AG04450 (cell line): Measurements from ENCODE around the gene TMEM150B. TPM values are rescaled to one million over a fixed set of nuclear protein-coding genes. Genes with fewer than 3 reads are reported as not detected.
"Not testable (repeated sequence)": the region's sequence is repeated elsewhere in the genome, so short reads cannot be mapped to it uniquely, and the experiment has no call there.

ENCODE experiments used
- CTCF ChIA-PET: fragments of 300-600, 350-600 bp; formaldehyde crosslinking; extraction: SDS; loops from one replicate; lab custom pipeline; 2022; ENCODE audit warnings: antibody characterized with exemption, inconsistent platforms; lab: Charles Lee
- POLR2A ChIA-PET: fragments of 350-600 bp; formaldehyde crosslinking; extraction: SDS; loops from one replicate; lab custom pipeline; 2021; ENCODE audit warnings: antibody characterized with exemption, inconsistent platforms; lab: Yijun Ruan, JAX
- DNase-seq: peaks from one replicate; pipeline ENCODE4 v3.0.0-alpha.2; 2011; ENCODE audit warnings: low read depth, low spot score
- H3K27ac ChIP-seq: one replicate; pipeline ENCODE4 v1.5.1; 2012; ENCODE audit warnings: low read depth, low read length, control low read depth
- H3K27me3 ChIP-seq: one replicate; pipeline ENCODE4 v1.6.0; 2012; ENCODE audit warnings: low read length; ENCODE audit not compliant: control insufficient read depth, insufficient read depth
- H3K4me3 ChIP-seq: 2 replicates; pipeline ENCODE4 v1.5.1; 2011; ENCODE audit warnings: mild to moderate bottlenecking, low read depth, low read length, control low read depth
- H3K9me3 ChIP-seq: 2 replicates; pipeline ENCODE4 v1.5.1; 2012; ENCODE audit warnings: low read length; ENCODE audit not compliant: control insufficient read depth, insufficient read depth
- polyA plus RNA-seq: library from polyadenylated mRNA; depleted of rRNA; stranded (reverse); fragments of >200 nt; gene quantifications from 2 replicates; pipeline ENCODE4 v1.2.3, GENCODE V29; 2011
- TF ChIP-seq, protein P1 (sequence below): IDR thresholded peaks from 2 replicates; pipeline ENCODE4 v1.5.1; 2011; ENCODE audit warnings: low read depth, low read length, control low read depth, inconsistent platforms

Gene TMEM150B
- polyA plus RNA-seq, 1 experiment = not detected

DNA sequence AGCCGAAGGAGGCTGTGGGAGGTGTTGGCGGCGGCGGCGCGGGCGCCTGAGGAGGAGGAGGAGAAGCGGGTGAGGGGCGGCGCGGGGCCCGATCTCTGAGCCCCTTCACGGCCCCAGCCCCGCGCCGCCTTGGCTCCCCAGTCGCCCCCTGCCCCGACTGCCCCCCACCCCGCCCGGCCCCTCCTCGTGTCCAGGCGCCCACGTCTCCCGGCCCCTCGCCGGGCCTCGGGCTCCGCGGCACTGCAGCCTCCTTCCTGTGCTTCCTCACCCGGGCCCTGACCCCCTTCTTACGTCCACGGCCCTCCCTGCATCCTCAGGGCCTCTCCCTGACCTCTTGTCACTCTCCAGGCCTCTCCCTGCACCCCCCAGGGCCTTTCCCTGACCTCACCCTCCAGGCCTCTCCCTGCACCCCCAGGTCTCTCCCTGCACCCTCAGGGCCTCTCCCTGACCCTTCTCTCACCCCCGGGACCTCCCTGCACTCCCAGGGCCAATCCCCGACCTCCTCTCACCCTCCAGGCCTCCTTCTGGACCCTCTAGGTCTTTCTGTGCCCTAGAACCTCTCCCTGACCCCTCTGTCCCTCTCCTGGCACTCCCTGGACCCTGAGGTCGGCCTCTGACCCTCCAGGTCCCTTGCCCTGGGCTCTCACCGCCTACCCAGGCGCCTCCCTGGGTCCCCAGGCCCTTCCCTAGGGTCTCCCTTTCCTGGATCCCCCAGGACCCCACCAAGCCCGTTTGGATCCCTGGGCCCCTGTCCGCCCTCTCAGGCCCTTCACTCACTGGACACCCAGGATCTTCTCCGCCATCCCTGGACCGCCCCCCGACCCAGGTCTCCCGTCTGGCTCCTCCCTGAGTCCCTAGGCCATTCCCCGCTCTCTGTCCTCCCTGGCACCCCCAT, 15.0 kb upstream of the TMEM150B start:
- DNase-seq = no peak
- ChIA-PET CTCF (interaction anchor here (0.5 to 2.5 kb wide), 11 partner anchors 8 to 199 kb away, joined by 3 to 34 read pairs (median 3); partner anchors contain the start of genes TMEM238 and TMEM86B), POLR2A (interaction anchor here (0.6 to 1.8 kb wide), 13 partner anchors 19 to 1198 kb away, joined by 3 to 20 read pairs (median 5); partner anchors contain the start of genes GARIN5B, IL11, NAT14 and PPP6R1)
- TF ChIP-seq, protein P1, sequence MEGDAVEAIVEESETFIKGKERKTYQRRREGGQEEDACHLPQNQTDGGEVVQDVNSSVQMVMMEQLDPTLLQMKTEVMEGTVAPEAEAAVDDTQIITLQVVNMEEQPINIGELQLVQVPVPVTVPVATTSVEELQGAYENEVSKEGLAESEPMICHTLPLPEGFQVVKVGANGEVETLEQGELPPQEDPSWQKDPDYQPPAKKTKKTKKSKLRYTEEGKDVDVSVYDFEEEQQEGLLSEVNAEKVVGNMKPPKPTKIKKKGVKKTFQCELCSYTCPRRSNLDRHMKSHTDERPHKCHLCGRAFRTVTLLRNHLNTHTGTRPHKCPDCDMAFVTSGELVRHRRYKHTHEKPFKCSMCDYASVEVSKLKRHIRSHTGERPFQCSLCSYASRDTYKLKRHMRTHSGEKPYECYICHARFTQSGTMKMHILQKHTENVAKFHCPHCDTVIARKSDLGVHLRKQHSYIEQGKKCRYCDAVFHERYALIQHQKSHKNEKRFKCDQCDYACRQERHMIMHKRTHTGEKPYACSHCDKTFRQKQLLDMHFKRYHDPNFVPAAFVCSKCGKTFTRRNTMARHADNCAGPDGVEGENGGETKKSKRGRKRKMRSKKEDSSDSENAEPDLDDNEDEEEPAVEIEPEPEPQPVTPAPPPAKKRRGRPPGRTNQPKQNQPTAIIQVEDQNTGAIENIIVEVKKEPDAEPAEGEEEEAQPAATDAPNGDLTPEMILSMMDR = no peak
- H3K4me3 ChIP-seq = peak overlapping the region; percentile 79
- H3K27ac ChIP-seq = no peak overlapping the region
- no peaks in the 10 kb centered on the region; the same call in 1 of the 2 replicates for H3K9me3 ChIP-seq
- no peaks in the 10 kb centered on the region for H3K27me3 ChIP-seq

DNA sequence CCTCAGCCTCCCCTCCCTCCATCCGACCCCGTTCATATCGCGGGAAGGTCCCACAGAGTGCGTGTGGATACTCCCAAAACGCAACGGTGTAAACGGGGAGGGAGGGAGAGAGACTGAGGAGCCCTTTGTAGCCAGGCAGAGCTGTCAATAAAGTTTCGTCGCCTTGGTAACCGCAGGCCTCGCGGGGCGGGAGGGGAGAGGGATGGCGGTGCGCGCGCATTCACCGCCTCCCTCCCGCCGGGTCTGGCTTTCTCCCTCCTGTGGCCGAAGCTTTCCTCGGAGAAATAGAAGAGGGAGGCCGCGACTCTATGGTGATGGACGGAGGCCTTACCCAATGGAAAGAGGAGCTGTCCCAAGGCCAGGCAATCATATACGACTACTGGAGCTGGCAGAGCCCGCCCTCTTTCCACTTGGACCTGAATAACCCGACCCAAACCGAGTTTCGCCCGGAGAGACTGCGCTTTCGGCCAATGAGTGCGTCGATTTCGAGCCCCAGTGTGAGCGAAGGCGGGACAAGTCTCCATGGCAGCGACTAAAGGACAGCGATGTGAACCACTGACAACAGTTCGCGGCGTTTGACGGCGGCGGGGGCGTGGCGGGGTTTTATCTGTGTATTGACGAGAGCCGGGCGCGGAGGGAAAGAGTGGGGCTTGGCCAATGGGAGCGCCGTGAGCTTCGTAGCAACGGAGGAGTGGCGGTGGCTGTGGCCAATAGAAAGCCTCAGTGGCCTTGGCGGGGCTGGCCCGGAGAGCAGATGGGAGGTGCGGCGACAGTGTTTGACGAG, 14.2 kb upstream of the TMEM150B start, which contains the start of gene KMT5C:
Gene KMT5C, plus strand, starts transcription at position 772 of the 784 bp plus-strand sequence. CDS start 2,061 bp downstream, outside the sequence.
- Histone ChIP-seq H3K4me3 (peak within 1 kb of the TSS; percentile 79), H3K9me3 (no peaks in the 10 kb centered on the region; the same call in 1 of the 2 replicates), H3K27ac (peak within 1 kb of the TSS; percentile 91), H3K27me3 (no peaks in the 10 kb centered on the region)
- TF ChIP-seq, protein P1 = peak; percentile 43
- POLR2A ChIA-PET = interaction anchor here (0.5 to 1.8 kb wide), 19 partner anchors 10 to 186 kb away, joined by 3 to 20 read pairs (median 4); partner anchors contain the start of genes GARIN5B, IL11, NAT14 and PPP6R1
- DNase-seq = peak; percentile 100
- CTCF ChIA-PET = interaction anchor here (0.5 to 2.5 kb wide), 13 partner anchors 9 to 199 kb away, joined by 3 to 34 read pairs (median 3); partner anchors contain the start of genes TMEM238 and TMEM86B

DNA sequence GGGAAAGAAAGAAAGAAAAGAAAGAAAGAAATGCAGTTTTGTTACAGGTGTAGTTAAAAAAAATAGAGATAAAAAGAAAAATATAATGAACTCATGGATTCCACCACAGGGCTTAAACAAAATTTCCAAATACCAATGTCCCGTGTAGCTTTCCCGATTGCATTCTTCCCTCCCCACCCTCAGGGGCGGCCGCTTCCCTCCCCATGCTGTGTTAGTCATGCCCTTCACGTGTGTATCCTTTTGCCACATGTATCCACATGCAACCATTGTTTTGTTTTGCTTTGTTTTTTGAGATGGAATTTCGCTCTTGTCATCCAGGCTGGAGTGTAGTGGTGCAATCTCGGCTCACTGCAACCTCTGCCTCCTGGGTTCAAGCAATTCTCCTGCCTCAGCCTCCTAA, 11.0 kb upstream of the TMEM150B start:
- Histone ChIP-seq H3K27me3 (peaks cover 5% of the 10 kb centered on the region), H3K27ac (no peak overlapping the region), H3K4me3 (no peak overlapping the region), H3K9me3 (no peaks in the 10 kb centered on the region)
- CTCF ChIA-PET = interaction anchor here (0.9 to 1.1 kb wide), 2 partner anchors 34 to 44 kb away, joined by 3 read pairs; no protein-coding TSS in a partner anchor
- POLR2A ChIA-PET = no interaction called here
- no peak for DNase-seq
- TF ChIP-seq, protein P1 = no peak

DNA sequence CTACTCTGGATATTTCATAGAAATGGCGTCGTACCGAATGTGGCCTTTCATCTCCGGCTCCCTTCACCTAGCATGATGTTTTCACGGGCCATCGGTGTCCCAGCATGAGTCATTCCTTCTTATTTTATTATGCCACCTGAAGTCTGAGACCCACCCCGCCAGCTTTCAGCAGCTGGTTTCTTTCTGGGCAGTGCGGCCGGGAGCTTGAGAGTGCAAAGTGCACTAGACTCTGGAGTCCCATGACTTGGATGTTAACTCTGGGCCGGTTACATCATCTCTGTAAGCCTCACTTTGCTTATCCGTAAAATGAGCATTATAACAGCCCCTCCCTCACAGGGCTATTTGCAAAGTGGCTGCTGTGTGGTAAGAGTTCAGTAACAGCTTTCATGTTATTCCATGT, 8.7 kb upstream of the TMEM150B start:
- no peaks in the 10 kb centered on the region for H3K9me3 ChIP-seq
- H3K27me3 ChIP-seq = peaks cover 5% of the 10 kb centered on the region
- H3K4me3 ChIP-seq = no peak overlapping the region
- TF ChIP-seq, protein P1 = no peak
- POLR2A ChIA-PET = no interaction called here
- no peak overlapping the region for H3K27ac ChIP-seq
- CTCF ChIA-PET = no interaction called here
- DNase-seq = no peak

DNA sequence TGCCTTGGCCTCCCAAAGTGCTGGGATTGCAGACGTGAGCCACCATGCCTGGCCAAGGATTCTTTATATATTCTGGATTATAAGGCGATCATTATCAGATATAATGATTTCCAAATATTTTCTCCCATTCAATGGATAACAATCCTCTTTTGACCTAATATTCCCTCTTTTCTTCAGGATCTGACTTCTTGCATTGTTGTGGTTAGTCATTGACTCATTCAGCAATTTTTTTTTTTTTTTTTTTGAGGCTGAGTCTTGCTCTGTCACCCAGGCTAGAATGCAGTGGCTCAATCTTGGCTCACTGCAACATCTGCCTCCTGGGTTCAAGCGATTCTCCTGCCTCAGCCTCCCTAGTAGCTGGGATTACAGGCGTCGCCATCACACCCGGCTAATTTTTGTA, 4.7 kb upstream of the TMEM150B start:
- H3K9me3 ChIP-seq, POLR2A ChIA-PET, H3K4me3 ChIP-seq, DNase-seq, H3K27ac ChIP-seq, H3K27me3 ChIP-seq: not testable (repeated sequence)
- CTCF ChIA-PET = interaction anchor here (0.7 to 1.0 kb wide), 2 partner anchors 10 to 186 kb away, joined by 3 read pairs; partner anchors contain the start of gene KMT5C

DNA sequence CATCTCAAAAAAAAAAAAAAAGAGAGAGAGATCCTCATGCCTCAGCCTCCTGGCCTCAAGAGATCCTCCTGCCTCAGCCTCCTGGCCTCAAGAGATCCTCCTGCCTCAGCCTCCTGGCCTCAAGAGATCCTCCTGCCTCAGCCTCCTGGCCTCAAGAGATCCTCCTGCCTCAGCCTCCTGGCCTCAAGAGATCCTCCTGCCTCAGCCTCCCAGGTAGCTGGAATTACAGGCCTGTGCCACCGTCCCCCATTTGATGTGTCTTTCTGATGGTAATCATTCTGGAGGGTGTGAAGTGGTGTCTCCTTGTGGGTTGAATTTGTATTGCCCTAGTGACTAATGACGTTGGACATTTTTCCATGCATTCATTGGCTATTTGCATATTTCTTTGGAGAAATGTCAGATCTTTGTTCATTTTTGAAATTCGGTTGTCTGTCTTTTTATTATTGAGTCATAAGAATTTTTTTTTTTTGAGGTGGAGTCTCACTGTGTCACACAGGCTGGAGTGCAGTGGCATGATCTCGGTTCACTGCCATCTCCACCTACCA, 3.7 kb upstream of the TMEM150B start:
- H3K27me3 ChIP-seq, DNase-seq, H3K27ac ChIP-seq, H3K4me3 ChIP-seq, H3K9me3 ChIP-seq, CTCF ChIA-PET: not testable (repeated sequence)
- POLR2A ChIA-PET = interaction anchor here (0.7 kb wide), 1 partner anchor 36 kb away, joined by 7 read pairs; no protein-coding TSS in a partner anchor
